HG02642 (cell line): ENCODE data around the gene ZIC3.

Experiments
- ATAC-seq: cut with Tn5 transposase; IDR thresholded peaks from one replicate; pipeline ENCODE4 v1.9.1; 2021; ENCODE audit warnings: mild to moderate bottlenecking; ENCODE audit not compliant: unreplicated experiment, poor library complexity

Gene ZIC3

GRCh38 chrX:137573324-137574101 is 7.6 kb downstream of the ZIC3 start:
- no peak for ATAC-seq

GRCh38 chrX:137574102-137574783 is 8.3 kb downstream of the ZIC3 start:
- no peak for ATAC-seq

GRCh38 chrX:137574784-137575293 is 8.9 kb downstream of the ZIC3 start:
- ATAC-seq: no peak

GRCh38 chrX:137575596-137576255 is 9.8 kb downstream of the ZIC3 start:
- ATAC-seq: no peak

GRCh38 chrX:137587151-137587550 is 21.2 kb downstream of the ZIC3 start:
- no peak for ATAC-seq

GRCh38 chrX:137600769-137601168 is 34.8 kb downstream of the ZIC3 start:
- no peak for ATAC-seq
